Ascending aorta (tissue), 2 donors: Measurements from ENCODE around the gene TREM1. TPM values are rescaled to one million over a fixed set of nuclear protein-coding genes. Genes with fewer than 3 reads are reported as not detected.

Source experiments
- DNase-seq, 2 donors: peaks; one replicate each; pipeline ENCODE4 v3.0.0-alpha.2; 2019; ENCODE audit warnings: low spot score in 2 of 2
- H3K27ac ChIP-seq, 2 donors: fragments of 200-600 bp; sonication (generic); one replicate each; pipeline ENCODE4 v1.5.1; 2016 to 2017; ENCODE audit warnings: mild to moderate bottlenecking in 1 of 2
- H3K27me3 ChIP-seq: fragments of 200-600 bp; sonication (generic); one replicate; pipeline ENCODE4 v1.5.1; 2017
- H3K36me3 ChIP-seq, 2 donors: fragments of 200-600 bp; sonication (generic); one replicate each; pipeline ENCODE4 v1.5.1; 2016
- H3K4me1 ChIP-seq, 2 donors: fragments of 200-600 bp; sonication (generic); one replicate each; pipeline ENCODE4 v1.5.1; 2016 to 2017; ENCODE audit warnings: mild to moderate bottlenecking in 1 of 2
- H3K4me3 ChIP-seq, 2 donors: fragments of 200-600 bp; sonication (generic); one replicate each; pipeline ENCODE4 v1.5.1; 2016 to 2017; ENCODE audit warnings: mild to moderate bottlenecking in 1 of 2
- H3K9me3 ChIP-seq, 2 donors: fragments of 200-600 bp; sonication (generic); one replicate each; pipeline ENCODE4 v1.5.1; 2016
- intact Hi-C: fragments of 100-400 bp; cut with DNase I; formaldehyde crosslinking; loops from one replicate; pipeline ENCODE4 v1.15.1; 2023
- total RNA-seq: library from RNA; depleted of rRNA; stranded (reverse); fragments of >200 nt; gene quantifications from one replicate; pipeline ENCODE4 v1.1.0, GENCODE V29; 2016
- TF ChIP-seq, protein P1 (sequence below), 3 experiments: fragments of 200-600 bp in 2 of 3; fragments of 450-650 bp in 1 of 3; sonication (generic) in 2 of 3; IDR thresholded peaks; one replicate each; pipeline ENCODE4 v1.5.1; 2016 to 2019; ENCODE audit warnings: antibody characterized with exemption in 3 of 3, mild to moderate bottlenecking in 1 of 3, moderate library complexity in 1 of 3

TREM1 gene
- total RNA-seq, 1 donor from 2014 or later, result not detected

DNA sequence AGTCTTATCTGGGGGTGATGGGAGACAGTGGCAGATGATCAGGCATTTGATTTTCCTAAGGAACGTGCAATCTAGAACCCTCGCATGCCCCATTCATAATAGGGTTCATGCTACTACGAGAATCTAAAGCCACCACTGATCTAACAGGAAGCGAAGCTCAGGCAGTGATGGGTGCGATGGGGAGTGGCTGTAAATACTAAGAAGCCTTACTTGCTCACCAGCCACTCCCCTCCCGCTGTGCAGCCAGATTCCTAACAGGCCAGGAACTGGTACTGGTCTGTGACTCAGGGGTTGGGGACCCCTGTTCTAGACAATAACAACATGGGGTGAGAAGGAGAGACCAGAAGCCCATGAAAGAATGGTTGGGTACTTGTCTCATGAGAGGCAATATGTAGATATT, 53.8 kb downstream of the TREM1 start:
- intact Hi-C loops, result no loop called here
- TF ChIP-seq, protein P1, sequence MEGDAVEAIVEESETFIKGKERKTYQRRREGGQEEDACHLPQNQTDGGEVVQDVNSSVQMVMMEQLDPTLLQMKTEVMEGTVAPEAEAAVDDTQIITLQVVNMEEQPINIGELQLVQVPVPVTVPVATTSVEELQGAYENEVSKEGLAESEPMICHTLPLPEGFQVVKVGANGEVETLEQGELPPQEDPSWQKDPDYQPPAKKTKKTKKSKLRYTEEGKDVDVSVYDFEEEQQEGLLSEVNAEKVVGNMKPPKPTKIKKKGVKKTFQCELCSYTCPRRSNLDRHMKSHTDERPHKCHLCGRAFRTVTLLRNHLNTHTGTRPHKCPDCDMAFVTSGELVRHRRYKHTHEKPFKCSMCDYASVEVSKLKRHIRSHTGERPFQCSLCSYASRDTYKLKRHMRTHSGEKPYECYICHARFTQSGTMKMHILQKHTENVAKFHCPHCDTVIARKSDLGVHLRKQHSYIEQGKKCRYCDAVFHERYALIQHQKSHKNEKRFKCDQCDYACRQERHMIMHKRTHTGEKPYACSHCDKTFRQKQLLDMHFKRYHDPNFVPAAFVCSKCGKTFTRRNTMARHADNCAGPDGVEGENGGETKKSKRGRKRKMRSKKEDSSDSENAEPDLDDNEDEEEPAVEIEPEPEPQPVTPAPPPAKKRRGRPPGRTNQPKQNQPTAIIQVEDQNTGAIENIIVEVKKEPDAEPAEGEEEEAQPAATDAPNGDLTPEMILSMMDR (IDR thresholded peaks at IDR 0.05), result no peak
- H3K9me3 ChIP-seq, result no peaks in the 10 kb centered on the region
- no peak overlapping the region for H3K27ac ChIP-seq
- no peak overlapping the region for H3K4me3 ChIP-seq
- H3K27me3 ChIP-seq, result no peaks in the 10 kb centered on the region
- H3K36me3 ChIP-seq, result no peaks in the 10 kb centered on the region
- H3K4me1 ChIP-seq, result no peaks in the 10 kb centered on the region
- no peak for DNase-seq

DNA sequence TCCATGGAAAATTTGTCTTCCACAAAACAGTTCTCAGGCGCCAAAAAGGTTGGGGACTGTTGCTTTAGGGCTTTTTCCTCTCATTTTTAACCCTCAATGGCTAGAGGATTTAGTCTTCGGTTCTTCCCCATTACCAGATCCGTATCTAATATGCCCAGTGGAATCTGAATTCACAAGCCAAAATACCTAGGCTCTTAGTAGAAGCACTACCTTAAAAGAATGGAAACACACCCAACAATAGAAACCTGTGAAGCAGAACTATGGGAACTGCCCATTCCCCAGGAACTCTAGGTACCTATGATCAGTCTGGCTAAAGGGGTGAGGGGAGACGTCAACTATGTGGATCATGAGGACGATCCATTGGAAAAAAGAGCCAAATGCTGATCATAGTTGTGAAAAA, 55.2 kb downstream of the TREM1 start:
- intact Hi-C loops, result no loop called here
- Histone ChIP-seq H3K27ac (no peak overlapping the region), H3K36me3 (no peaks in the 10 kb centered on the region), H3K4me3 (no peak overlapping the region), H3K9me3 (no peaks in the 10 kb centered on the region), H3K4me1 (no peaks in the 10 kb centered on the region), H3K27me3 (no peaks in the 10 kb centered on the region)
- TF ChIP-seq, protein P1 (IDR thresholded peaks at IDR 0.05), result no peak
- DNase-seq, result no peak

DNA sequence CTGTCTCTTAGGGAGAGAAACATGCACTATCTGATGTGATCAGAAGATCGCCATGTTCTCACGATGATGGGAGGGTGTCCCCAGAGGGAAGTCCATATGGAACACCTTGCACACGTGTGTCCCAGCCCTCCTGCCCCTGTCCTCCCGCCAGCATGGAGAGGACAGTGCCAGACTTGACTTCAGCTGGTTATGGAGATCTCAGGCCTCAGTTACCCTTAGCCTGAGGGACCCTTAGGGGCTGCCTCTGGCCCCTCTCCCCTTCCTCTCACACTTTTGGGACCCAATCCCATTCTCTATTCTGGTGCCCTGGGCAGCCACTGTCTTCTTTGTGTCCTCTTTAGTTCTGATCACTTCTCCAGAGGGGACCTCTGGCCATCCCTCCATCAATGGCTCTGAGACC, 56.8 kb downstream of the TREM1 start:
- DNase-seq, result no peak
- H3K4me3 ChIP-seq, result no peak overlapping the region
- intact Hi-C loops, result no loop called here
- H3K9me3 ChIP-seq, result no peaks in the 10 kb centered on the region
- no peaks in the 10 kb centered on the region for H3K36me3 ChIP-seq
- no peak overlapping the region for H3K27ac ChIP-seq
- no peaks in the 10 kb centered on the region for H3K27me3 ChIP-seq
- TF ChIP-seq, protein P1 (IDR thresholded peaks at IDR 0.05), result no peak
- H3K4me1 ChIP-seq, result no peaks in the 10 kb centered on the region

DNA sequence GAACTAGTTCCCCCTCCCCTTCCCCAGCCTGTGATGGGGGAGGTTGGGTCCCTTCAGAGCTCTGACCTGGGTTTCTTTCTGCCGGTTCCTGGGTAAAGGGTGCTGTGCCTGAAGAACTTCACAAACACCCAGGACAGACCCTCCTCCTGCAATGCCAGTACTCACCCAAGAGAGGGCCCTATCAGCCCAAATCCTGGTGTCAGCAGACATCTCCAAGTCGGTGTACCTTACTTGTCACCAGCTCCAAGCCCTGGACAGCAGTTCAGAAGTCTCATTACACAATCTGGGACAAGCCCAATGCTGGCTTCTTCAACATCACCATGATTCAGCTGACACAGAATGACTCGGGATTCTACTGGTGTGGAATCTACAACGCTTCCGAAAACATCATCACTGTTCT, 57.9 kb downstream of the TREM1 start:
- intact Hi-C loops, result no loop called here
- Histone ChIP-seq H3K36me3 (no peaks in the 10 kb centered on the region), H3K9me3 (no peaks in the 10 kb centered on the region), H3K27ac (no peak overlapping the region), H3K4me1 (no peaks in the 10 kb centered on the region), H3K4me3 (no peak overlapping the region), H3K27me3 (no peaks in the 10 kb centered on the region)
- TF ChIP-seq, protein P1 (IDR thresholded peaks at IDR 0.05), result no peak
- DNase-seq, result no peak

DNA sequence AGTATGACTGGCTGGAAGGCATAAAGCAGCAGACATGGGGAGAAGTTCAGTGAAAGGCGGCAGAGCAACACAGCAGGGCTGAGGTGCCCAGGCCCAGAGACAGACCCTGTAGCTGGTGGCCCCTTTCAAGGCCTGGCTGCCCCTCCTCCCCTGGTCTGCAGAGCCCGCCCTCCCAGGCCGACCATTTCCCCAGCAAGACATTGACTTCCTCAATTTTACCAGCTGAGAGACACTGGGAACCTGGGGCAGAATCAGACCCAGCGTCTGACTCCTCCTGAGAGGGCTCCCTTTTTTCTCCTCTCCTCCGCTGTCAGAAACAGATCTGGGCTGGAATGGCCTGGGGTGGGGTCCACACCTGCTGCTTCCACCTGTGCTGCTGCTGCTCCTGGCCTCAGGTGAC, 58.4 kb downstream of the TREM1 start, which contains the start of gene TREML4:
Gene TREML4, plus strand, starts transcription at position 254 of the 400 bp plus-strand sequence. Its CDS starts 79 bp downstream, at position 333.
- TF ChIP-seq, protein P1 (IDR thresholded peaks at IDR 0.05), result no peak
- no peak for DNase-seq
- no peaks in the 10 kb centered on the region for H3K27me3 ChIP-seq
- no peaks in the 10 kb centered on the region for H3K4me1 ChIP-seq
- no peaks in the 10 kb centered on the region for H3K36me3 ChIP-seq
- H3K27ac ChIP-seq, result no peak within 1 kb of the TSS
- H3K9me3 ChIP-seq, result no peaks in the 10 kb centered on the region
- no peak within 1 kb of the TSS for H3K4me3 ChIP-seq
- intact Hi-C loops, result no loop called here

DNA sequence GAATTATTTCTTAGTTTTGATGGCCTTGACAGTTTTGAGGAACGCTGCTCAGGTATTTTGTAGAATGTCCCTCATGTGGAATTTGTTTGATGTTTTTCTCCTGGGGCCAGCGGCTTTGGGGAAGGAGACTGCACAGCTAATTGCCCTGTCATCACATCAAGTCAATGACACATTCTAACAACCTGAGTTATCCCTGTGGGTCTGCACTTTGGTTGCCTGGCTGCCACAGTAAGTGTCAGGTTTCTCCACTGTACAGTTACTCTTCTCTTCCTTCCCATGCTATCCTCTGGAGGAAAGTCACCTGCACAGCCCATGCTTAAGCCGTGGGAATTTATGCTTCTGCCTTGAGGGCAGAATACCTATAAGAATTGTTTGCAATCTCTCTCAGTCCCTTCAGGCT, 59.7 kb downstream of the TREM1 start:
- no peaks in the 10 kb centered on the region for H3K27me3 ChIP-seq
- intact Hi-C loops, result no loop called here
- no peak for DNase-seq

More for the DNA sequence above, 59.7 kb downstream of the TREM1 start:
- Histone ChIP-seq H3K4me1 (no peaks in the 10 kb centered on the region), H3K9me3 (no peaks in the 10 kb centered on the region), H3K4me3 (no peak overlapping the region), H3K36me3 (no peaks in the 10 kb centered on the region), H3K27ac (no peak overlapping the region)
- TF ChIP-seq, protein P1 (IDR thresholded peaks at IDR 0.05), result no peak
